Activated CD4-positive, alpha-beta T cell treated with anti-CD3 and anti-CD28 coated beads, Interleukin-2, Interleukin-4, amounts not matched to agents 100 ng/mL and 50 ng/mL, durations not matched to agents 16 hours and 8 hours (primary cell): Measurements from ENCODE around the gene ENOSF1.

Experiments
- DNase-seq: peaks from one replicate; pipeline ENCODE4 v3.0.0-alpha.2; 2020; ENCODE audit warnings: low spot score

Gene ENOSF1

GRCh38 chr18:634551-635045 is 77.8 kb downstream of the ENOSF1 start:
- no peak for DNase-seq

- no peak for DNase-seq
Measured at GRCh38 chr18:631560-631959, 80.9 kb downstream of the ENOSF1 start.

GRCh38 chr18:629269-630150 is 82.9 kb downstream of the ENOSF1 start:
- DNase-seq = no peak

- DNase-seq = no peak
Measured at GRCh38 chr18:627231-627630, 85.2 kb downstream of the ENOSF1 start.

- peak; percentile 63 for DNase-seq
Measured at GRCh38 chr18:623761-624620, 88.4 kb downstream of the ENOSF1 start.

- DNase-seq = no peak
Measured at GRCh38 chr18:622289-622688, 90.1 kb downstream of the ENOSF1 start.

GRCh38 chr18:621291-622043 is 91.0 kb downstream of the ENOSF1 start:
- no peak for DNase-seq
